ENCODE data around the gene DSCAM.

GRCh38 chr21:40235528-40235927, 611.4 kb downstream of the DSCAM start:
- TF ChIP-seq ATF3 (IDR thresholded peaks at IDR 0.05; ENCODE audit: borderline replicate concordance, extremely low read depth, low read depth, low read length) (no peak), EP300 (IDR thresholded peaks at IDR 0.05; ENCODE audit: borderline replicate concordance in 1 of 2, control insufficient read depth in 1 of 2, low read depth in 2 of 2, low read length in 2 of 2) (no peak), CTCF (IDR thresholded peaks at IDR 0.05 in 2 of 3, conservative IDR thresholded peaks at IDR 0.05 in 1 of 3; ENCODE audit: control insufficient read depth in 2 of 3, extremely low read depth in 1 of 3, insufficient read depth in 1 of 3, low read depth in 3 of 3, low read length in 3 of 3) (no peak), FOXM1 (IDR thresholded peaks at IDR 0.05; ENCODE audit: low read depth, low read length) (no peak)

Data from GM12878 (cell line).